AG08395 (cell line): Measurements from ENCODE around the gene KCTD16.

Experiments used
- DNase-seq: peaks from one replicate; pipeline ENCODE4 v3.0.0; 2012; ENCODE audit warnings: mixed read lengths, low spot score

The KCTD16 gene

GRCh38 chr5:144333336-144333920, 162.8 kb downstream of the KCTD16 start:
- DNase-seq: no peak

DNA sequence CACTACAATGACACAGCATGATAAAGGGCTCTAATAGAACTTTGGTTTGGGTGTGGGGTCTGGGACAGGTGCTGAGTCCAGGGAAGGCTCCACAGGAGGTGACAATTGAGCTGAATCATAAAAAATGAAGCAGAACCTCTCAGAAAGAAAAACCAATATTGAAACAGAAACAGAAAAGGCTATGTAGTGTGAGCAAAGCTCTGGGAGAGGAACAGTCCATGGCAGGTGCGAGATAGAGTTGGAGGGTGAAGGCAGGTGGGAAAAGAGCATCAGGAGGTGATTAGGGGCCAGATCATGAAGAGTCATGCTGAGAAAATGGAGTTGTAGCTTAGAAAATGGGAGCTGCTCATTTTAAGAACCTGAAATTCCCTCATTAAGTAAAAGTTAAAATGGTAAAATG, 164.9 kb downstream of the KCTD16 start:
- no peak for DNase-seq

GRCh38 chr5:144336191-144336961, 165.7 kb downstream of the KCTD16 start:
- DNase-seq: no peak

DNA sequence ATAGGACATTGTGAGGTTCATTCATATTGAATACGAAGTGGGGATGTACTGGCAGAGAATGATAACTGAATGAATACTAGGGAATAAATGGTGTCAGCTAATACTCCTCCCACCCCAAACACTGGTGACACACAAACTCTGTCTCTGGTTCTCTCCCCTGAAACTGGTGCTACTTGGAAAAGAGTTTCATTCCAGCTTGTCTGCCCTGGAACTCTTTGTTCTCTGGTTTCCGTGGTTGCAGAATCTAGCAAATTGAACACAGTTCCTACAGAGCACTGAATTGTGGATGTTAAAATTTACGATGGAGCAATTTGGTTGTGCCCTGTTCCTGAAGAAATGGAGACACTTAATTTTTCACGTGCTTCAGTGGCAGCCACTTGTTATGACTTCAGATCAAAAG, 181.7 kb downstream of the KCTD16 start:
- no peak for DNase-seq

- no peak for DNase-seq
Observed at GRCh38 chr5:144352732-144353317, 182.2 kb downstream of the KCTD16 start.

- DNase-seq: no peak
Observed at GRCh38 chr5:144356489-144356888, 185.8 kb downstream of the KCTD16 start.

GRCh38 chr5:144361406-144361805, 190.7 kb downstream of the KCTD16 start:
- no peak for DNase-seq

DNA sequence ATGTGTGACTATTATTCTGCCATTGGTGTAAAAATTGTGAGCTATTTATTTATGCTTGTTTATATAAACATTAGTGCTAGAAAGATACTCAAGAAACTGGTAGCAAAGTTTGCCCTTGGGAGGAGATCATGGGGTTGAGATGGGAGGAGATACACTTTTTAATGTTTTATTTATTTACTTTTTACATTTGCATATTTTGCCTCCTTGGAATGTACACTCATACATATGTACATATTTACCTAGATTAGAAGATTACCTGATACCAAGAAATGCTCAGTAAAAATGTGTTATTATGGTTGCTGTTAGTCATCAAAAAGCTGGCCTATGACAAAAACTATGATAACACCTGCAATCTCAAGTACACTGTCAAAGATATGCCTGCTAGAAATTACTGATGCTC, 195.2 kb downstream of the KCTD16 start:
- DNase-seq: no peak

GRCh38 chr5:144367991-144368390, 197.3 kb downstream of the KCTD16 start:
- DNase-seq: no peak

DNA sequence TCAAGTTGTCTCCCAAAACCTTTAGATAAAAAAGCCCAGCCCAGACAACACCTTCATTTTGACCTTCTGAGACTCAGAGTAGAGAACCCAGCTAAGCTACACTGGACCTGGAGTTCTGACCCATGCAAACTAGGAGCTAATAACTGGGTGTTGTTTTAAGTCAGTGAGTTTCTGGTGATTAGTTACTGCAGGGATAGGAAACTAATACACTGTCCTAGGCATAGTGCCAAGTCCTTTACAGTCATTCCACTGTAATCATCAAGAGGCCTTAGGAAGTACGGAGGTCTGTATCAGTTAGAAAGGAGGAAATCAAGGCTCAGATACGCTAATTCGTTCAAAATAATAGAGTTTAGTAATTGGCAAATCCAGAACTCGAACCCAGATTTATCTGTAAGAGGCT, 197.9 kb downstream of the KCTD16 start:
- no peak for DNase-seq

- DNase-seq: no peak
Observed at GRCh38 chr5:144369006-144369405, 198.3 kb downstream of the KCTD16 start.

- DNase-seq: no peak
Observed at GRCh38 chr5:144370273-144370672, 199.6 kb downstream of the KCTD16 start.

- DNase-seq: no peak
Observed at GRCh38 chr5:144374637-144375036, 204.0 kb downstream of the KCTD16 start.

GRCh38 chr5:144377207-144377606, 206.5 kb downstream of the KCTD16 start:
- no peak for DNase-seq

DNA sequence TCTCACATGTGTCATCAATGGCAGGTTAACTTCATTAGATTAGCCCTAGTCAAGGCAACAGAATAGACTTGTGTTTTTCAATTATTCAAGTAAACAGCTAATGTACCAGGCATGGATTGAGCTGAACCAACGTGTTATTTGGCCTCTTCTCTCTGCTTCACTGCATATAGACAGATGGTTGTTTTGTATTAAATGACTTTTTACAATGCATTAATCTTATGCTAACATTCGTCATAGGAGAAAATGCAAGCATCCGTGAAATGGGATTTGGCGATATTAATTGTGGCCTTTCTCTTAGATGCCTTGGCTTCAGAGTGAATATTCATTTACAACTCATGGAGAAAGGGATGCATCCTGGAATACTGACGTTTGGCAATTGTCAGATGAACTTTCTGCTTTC, 208.0 kb downstream of the KCTD16 start:
- no peak for DNase-seq

- DNase-seq: no peak
Observed at GRCh38 chr5:144385597-144385996, 214.9 kb downstream of the KCTD16 start.

DNA sequence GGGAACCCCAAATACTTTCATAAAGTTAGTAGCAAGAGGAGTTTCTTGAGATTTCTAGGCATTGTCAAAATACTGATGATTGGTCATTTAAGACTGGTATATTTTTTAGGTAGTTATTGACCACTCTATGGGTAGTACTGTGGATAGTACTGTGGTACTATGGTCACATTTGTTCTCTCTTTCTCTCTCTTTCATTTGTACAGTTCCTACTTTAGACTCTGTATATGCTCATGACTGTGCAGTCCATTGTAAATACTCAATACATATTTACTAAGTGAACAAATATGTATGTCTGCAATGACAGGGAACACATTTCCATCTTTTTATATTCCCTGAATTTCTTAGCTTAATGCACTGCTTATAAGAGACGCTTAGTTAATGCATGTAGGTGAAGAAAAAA, 215.6 kb downstream of the KCTD16 start:
- DNase-seq: no peak

DNA sequence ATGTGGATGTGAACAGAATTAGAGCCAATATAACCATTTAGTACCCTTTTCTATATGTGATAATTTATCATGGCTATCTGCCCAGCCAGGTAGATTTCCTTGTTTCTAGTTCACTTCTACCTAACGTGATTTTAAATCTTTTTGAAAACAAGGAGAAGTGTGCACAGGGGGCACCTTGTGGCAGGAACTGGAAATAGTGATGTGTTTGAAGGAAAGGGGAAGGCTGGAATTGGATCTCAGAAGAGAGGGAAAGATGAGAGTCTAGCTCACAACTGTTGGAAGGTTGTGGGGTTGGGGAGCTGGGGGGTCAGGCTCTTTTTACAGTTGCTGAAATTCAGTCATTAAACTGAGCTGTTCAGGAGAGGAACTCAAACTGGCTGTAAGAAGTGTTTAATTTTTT, 219.5 kb downstream of the KCTD16 start:
- DNase-seq: no peak

- DNase-seq: no peak
Observed at GRCh38 chr5:144391044-144391443, 220.4 kb downstream of the KCTD16 start.

- DNase-seq: no peak
Observed at GRCh38 chr5:144393641-144394435, 223.2 kb downstream of the KCTD16 start.

DNA sequence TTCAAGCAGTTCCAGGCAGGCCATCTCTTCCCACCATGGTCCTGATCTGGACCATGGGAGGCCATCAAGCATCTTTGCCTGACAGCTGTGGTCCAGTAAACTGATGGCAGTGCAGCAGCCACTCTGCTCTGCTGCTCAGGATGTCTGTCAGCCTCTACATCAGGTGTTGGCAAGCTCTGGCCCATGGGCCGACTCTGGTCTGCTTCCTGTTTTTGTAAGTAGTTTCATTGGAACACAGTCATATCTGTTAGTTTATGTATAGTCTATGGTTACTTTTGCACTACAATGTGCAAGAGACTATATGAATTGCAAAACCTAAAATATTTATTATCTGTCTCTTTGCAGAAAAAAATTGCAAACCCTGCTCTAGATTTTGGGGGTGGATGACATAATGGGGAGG, 225.0 kb downstream of the KCTD16 start:
- no peak for DNase-seq

GRCh38 chr5:144403058-144403457, 232.4 kb downstream of the KCTD16 start:
- no peak for DNase-seq
